Activated T-cell treated with anti-CD3 and anti-CD28 coated beads for 24 hours (primary cell): ENCODE measurements around the gene SPPL2B.

Experiments used
- DNase-seq: peaks from one replicate; pipeline ENCODE4 v3.0.0-alpha.2; 2020; ENCODE audit warnings: low read depth

SPPL2B gene

GRCh38 chr19:2323707-2324106, 4.8 kb upstream of the SPPL2B start:
- no peak for DNase-seq

- DNase-seq = no peak
Measured at GRCh38 chr19:2324220-2324948, 4.1 kb upstream of the SPPL2B start.

- no peak for DNase-seq
Measured at GRCh38 chr19:2325281-2326046, 3.0 kb upstream of the SPPL2B start.

GRCh38 chr19:2326699-2327360, 1.7 kb upstream of the SPPL2B start:
- no peak for DNase-seq

GRCh38 chr19:2327773-2328400, 597 bp upstream of the SPPL2B start:
- peak; percentile 62 for DNase-seq

- no peak for DNase-seq
Measured at GRCh38 chr19:2329149-2329478, 630 bp downstream of the SPPL2B start.

GRCh38 chr19:2329501-2329916, 1.0 kb downstream of the SPPL2B start:
- no peak for DNase-seq

GRCh38 chr19:2330255-2330631, 1.8 kb downstream of the SPPL2B start:
- DNase-seq = no peak

GRCh38 chr19:2330632-2331284, 2.3 kb downstream of the SPPL2B start:
- DNase-seq = no peak

- DNase-seq = no peak
Measured at GRCh38 chr19:2331601-2332246, 3.2 kb downstream of the SPPL2B start.

GRCh38 chr19:2332341-2333026, 4.0 kb downstream of the SPPL2B start:
- no peak for DNase-seq

- DNase-seq = no peak
Measured at GRCh38 chr19:2333027-2333806, 4.7 kb downstream of the SPPL2B start.

- DNase-seq = no peak
Measured at GRCh38 chr19:2333807-2334211, 5.3 kb downstream of the SPPL2B start.

GRCh38 chr19:2334426-2334825, 5.9 kb downstream of the SPPL2B start:
- DNase-seq = no peak

GRCh38 chr19:2334986-2335846, 6.7 kb downstream of the SPPL2B start:
- no peak for DNase-seq

GRCh38 chr19:2335848-2336247, 7.4 kb downstream of the SPPL2B start:
- DNase-seq = no peak

- no peak for DNase-seq
Measured at GRCh38 chr19:2336528-2337328, 8.2 kb downstream of the SPPL2B start.

GRCh38 chr19:2337329-2337707, 8.8 kb downstream of the SPPL2B start:
- no peak for DNase-seq
